ENCODE results near the gene PLA2G1B.

GRCh38 chr12:120350576-120351350, 23.2 kb upstream of the PLA2G1B start:
- TF ChIP-seq CTCF (IDR thresholded peaks at IDR 0.05): no peak
- no peak for TF ChIP-seq POLR2A (IDR thresholded peaks at IDR 0.05)
